ENCODE results near the gene NDUFA11. TPM values are rescaled to one million over a fixed set of nuclear protein-coding genes. Genes with fewer than 3 reads are reported as not detected.

NDUFA11 gene
- total and polyA plus RNA-seq, 11 donors: 388 to 945 (median 491) TPM

DNA sequence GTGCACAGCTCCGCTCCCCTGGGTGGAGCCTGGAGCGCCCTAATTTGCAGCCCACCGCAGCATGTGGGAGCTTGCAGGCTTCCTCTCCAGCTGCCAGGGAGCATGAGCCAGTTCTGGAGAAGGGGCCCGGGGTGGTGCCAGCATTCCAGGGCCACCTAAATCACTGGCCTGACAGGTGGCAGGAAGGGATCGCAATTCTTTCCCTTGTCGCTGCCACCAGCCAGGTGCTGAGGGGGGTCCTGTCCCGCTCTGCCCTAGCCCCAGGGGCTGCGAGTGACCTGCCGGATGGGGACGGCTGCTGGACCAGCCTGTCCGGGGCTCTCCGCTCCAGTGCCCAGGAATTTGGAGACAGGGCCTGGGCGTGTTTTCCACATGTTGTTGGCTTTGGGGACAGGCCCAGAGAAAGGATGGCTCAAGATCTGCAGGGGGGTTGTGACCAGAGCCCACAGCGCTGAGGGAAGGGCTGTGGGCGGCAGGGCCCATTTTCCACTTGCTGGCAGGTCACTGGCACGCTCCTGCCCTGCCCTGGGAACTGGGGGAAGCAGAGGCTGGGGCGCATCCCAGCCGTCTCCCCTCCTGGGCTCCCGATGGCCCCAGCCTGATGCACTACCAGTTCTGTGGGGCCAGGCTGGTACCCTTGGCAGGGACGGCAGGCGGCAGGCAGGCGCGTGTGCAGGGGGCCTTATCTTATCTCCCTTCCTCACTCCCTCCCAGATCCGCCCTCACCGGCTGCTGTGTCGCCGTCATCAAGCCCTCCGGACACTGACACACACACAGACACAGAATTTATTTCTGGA, 9.5 kb downstream of the NDUFA11 start:
- Histone ChIP-seq H3K9me3 (no peaks in the 10 kb centered on the region), H3K4me1 (peaks cover 0 to 60% (median 27%) of the 10 kb centered on the region in 12 donors), H3K27ac (peak overlapping the region in 11 of 12 donors; percentile 65 to 93 (median 82)), H3K4me3 (no peak overlapping the region), H3K36me3 (peaks cover 0 to 31% (median 16%) of the 10 kb centered on the region in 9 donors), H3K27me3 (peaks cover 0 to 15% (median 0%) of the 10 kb centered on the region in 9 donors)
- ATAC-seq: peak; percentile 69 to 84 (median 76)
- intact Hi-C loops (cut with DNase I): loop anchor here in 9 of 10 donors (1.0 to 5.0 kb wide), 6 partner anchors 67 to 92 kb away; partner anchors contain the start of gene NRTN (in 3 of the 9)
- TF ChIP-seq POLR2A (IDR thresholded peaks at IDR 0.05): no peak
- TF ChIP-seq, protein P1, sequence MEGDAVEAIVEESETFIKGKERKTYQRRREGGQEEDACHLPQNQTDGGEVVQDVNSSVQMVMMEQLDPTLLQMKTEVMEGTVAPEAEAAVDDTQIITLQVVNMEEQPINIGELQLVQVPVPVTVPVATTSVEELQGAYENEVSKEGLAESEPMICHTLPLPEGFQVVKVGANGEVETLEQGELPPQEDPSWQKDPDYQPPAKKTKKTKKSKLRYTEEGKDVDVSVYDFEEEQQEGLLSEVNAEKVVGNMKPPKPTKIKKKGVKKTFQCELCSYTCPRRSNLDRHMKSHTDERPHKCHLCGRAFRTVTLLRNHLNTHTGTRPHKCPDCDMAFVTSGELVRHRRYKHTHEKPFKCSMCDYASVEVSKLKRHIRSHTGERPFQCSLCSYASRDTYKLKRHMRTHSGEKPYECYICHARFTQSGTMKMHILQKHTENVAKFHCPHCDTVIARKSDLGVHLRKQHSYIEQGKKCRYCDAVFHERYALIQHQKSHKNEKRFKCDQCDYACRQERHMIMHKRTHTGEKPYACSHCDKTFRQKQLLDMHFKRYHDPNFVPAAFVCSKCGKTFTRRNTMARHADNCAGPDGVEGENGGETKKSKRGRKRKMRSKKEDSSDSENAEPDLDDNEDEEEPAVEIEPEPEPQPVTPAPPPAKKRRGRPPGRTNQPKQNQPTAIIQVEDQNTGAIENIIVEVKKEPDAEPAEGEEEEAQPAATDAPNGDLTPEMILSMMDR (IDR thresholded peaks at IDR 0.05): no peak
- peak; percentile 69 to 87 (median 78) for DNase-seq
- 43 to 55% (median 48%) methylated on average over 18 to 28 of the region's 28 CpGs for WGBS, 4 donors

DNA sequence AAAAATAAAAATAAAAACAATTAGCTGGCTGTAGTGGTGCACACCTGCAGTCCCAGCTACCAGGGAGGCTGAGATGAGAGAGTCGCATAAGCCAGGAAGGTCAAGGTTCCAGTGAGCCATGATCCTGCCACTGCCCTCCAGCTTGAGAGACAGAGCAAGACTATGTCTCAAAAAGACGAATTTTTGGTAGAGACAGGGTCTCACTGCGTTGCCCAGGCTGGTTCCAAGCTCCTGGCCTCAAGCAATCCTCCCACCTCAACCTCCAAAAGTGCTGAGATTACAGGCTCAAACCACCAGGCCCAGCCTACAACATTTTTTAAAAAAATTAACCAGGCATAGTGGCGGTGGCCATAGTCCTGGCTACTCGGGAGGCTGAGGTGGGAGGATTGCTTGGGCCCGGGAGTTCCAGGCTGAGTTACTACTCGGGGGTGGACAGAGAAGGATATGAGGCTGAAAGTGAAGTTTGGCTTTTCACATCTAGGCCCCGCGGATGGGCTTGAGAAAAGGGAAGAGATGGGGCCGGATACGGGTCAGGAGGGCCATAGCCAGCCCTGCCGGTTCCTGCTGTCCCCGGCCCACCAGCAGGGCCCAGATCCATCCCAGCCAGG, 10.2 kb downstream of the NDUFA11 start:
- intact Hi-C loops (cut with DNase I): loop anchor here in 9 of 10 donors (2.0 to 5.0 kb wide), 5 partner anchors 66 to 91 kb away; partner anchors contain the start of gene NRTN (in 3 of the 9)
- ATAC-seq (peak in 1 of 4 donors; percentile 3), DNase-seq (no peak)
- Histone ChIP-seq H3K4me1 (peaks cover 0 to 60% (median 27%) of the 10 kb centered on the region in 12 donors), H3K4me3 (no peak overlapping the region), H3K9me3 (no peaks in the 10 kb centered on the region), H3K27ac (peak overlapping the region in 11 of 12 donors; percentile 43 to 93 (median 76)), H3K27me3 (peaks cover 0 to 15% (median 0%) of the 10 kb centered on the region in 9 donors), H3K36me3 (peaks cover 0 to 31% (median 16%) of the 10 kb centered on the region in 9 donors)
- TF ChIP-seq, protein P1 (IDR thresholded peaks at IDR 0.05): no peak
- TF ChIP-seq POLR2A (IDR thresholded peaks at IDR 0.05): no peak
- 67 to 80% (median 72%) methylated on average over 13 of the region's 13 CpGs for WGBS, 4 donors

DNA sequence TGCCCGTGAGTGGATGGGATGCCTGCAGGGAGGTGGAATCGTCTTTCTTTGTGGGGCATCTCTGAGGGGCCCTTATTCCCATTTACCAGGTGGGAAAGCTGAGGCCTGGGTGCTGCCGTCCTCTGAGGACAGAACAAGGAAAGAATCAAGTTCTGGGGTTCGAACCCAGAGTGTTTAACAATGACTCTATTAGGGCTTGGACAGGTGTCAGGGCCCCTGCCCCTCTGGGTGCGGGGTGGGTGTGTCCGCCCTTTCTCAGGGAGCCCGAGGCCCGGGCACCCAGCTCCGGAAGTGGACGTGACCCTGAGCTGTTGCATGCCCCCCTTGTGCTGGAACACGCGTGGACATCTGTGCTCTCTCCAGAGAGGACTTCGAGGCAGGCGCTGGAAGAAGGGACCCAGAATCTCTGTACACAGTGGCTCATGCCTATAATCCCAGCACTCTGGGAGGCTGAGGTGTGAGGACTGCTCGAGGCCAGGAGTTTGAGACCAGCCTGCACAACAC, 10.8 kb downstream of the NDUFA11 start:
- DNase-seq: no peak
- H3K27me3 ChIP-seq: peaks cover 0 to 15% (median 0%) of the 10 kb centered on the region in 9 donors
- H3K9me3 ChIP-seq: no peaks in the 10 kb centered on the region
- H3K36me3 ChIP-seq: peaks cover 0 to 31% (median 16%) of the 10 kb centered on the region in 9 donors
- H3K4me3 ChIP-seq: no peak overlapping the region
- 54 to 65% (median 60%) methylated on average over 11 to 15 of the region's 15 CpGs for WGBS, 4 donors
- H3K27ac ChIP-seq: peak overlapping the region in 5 of 12 donors; percentile 82 to 93 (median 89)
- no peak for ATAC-seq
- H3K4me1 ChIP-seq: peaks cover 0 to 60% (median 27%) of the 10 kb centered on the region in 12 donors
- no peak for TF ChIP-seq POLR2A (IDR thresholded peaks at IDR 0.05)
- TF ChIP-seq, protein P1 (IDR thresholded peaks at IDR 0.05): no peak
- intact Hi-C loops (cut with DNase I): loop anchor here in 9 of 10 donors (2.0 to 5.0 kb wide), 5 partner anchors 66 to 91 kb away; partner anchors contain the start of gene NRTN (in 3 of the 9)

Data from heart left ventricle (tissue), 16 donors.